Thyroid gland (tissue), 4 donors: ENCODE data around the gene CREG1.

ENCODE experiments used
- CTCF ChIP-seq, 6 experiments: fragments of 200-600 bp in 3 of 6; fragments of 450-650 bp in 3 of 6; sonication (generic) in 3 of 6; IDR thresholded peaks; one replicate each; pipeline ENCODE4 v1.5.1; 2016 to 2019; ENCODE audit warnings: antibody characterized with exemption in 6 of 6, mild to moderate bottlenecking in 2 of 6, inconsistent platforms in 1 of 6, moderate library complexity in 1 of 6
- POLR2A ChIP-seq, 2 donors: fragments of 450-650 bp; IDR thresholded peaks; one replicate each; pipeline ENCODE4 v1.6.1; 2017; ENCODE audit warnings: antibody characterized with exemption in 2 of 2, mild to moderate bottlenecking in 2 of 2, moderate library complexity in 1 of 2

GRCh38 chr1:167515893-167516321 is 37.7 kb downstream of the CREG1 start:
- no peak for TF ChIP-seq CTCF (IDR thresholded peaks at IDR 0.05)
- no peak for TF ChIP-seq POLR2A (IDR thresholded peaks at IDR 0.05)
